Measurements from ENCODE around the gene CDK13.
"Not testable (repeated sequence)": the region's sequence is repeated elsewhere in the genome, so short reads cannot be mapped to it uniquely, and the experiment has no call there.

CDK13 gene

GRCh38 chr7:39949971-39950472 lies at the start of gene CDK13:
Gene CDK13 (plus strand): TSS chr7:39950256. CDS start chr7:39950642, 386 bp downstream.
- DNase-seq, result peak; percentile 52

GRCh38 chr7:39904077-39904486 lies 46.0 kb upstream of the CDK13 start:
- no peak for DNase-seq

- no peak for DNase-seq
Measured at GRCh38 chr7:39908141-39908540, 41.9 kb upstream of the CDK13 start.

GRCh38 chr7:39908973-39909372 lies 41.1 kb upstream of the CDK13 start:
- no peak for DNase-seq

GRCh38 chr7:39909526-39909925 lies 40.5 kb upstream of the CDK13 start:
- DNase-seq, result no peak

GRCh38 chr7:39910108-39910869 lies 39.8 kb upstream of the CDK13 start:
- DNase-seq, result no peak

GRCh38 chr7:39911167-39911566 lies 38.9 kb upstream of the CDK13 start:
- no peak for DNase-seq

- not testable (repeated sequence) for DNase-seq
Measured at GRCh38 chr7:39915847-39916246, 34.2 kb upstream of the CDK13 start.

GRCh38 chr7:39919646-39920045 lies 30.4 kb upstream of the CDK13 start:
- DNase-seq, result no peak

- no peak for DNase-seq
Measured at GRCh38 chr7:39921506-39922175, 28.4 kb upstream of the CDK13 start.

GRCh38 chr7:39922580-39922979 lies 27.5 kb upstream of the CDK13 start:
- no peak for DNase-seq

- no peak for DNase-seq
Measured at GRCh38 chr7:39923091-39923490, 27.0 kb upstream of the CDK13 start.

GRCh38 chr7:39924122-39924521 lies 25.9 kb upstream of the CDK13 start:
- DNase-seq, result no peak

- DNase-seq, result no peak
Measured at GRCh38 chr7:39926111-39926510, 23.9 kb upstream of the CDK13 start.

- no peak for DNase-seq
Measured at GRCh38 chr7:39927018-39927417, 23.0 kb upstream of the CDK13 start.

GRCh38 chr7:39934132-39934531 lies 15.9 kb upstream of the CDK13 start:
- DNase-seq, result no peak

GRCh38 chr7:39936761-39937160 lies 13.3 kb upstream of the CDK13 start:
- no peak for DNase-seq

GRCh38 chr7:39937366-39938153 lies 12.5 kb upstream of the CDK13 start:
- DNase-seq, result no peak

GRCh38 chr7:39942883-39943282 lies 7.2 kb upstream of the CDK13 start:
- no peak for DNase-seq

GRCh38 chr7:39946693-39947092 lies 3.4 kb upstream of the CDK13 start:
- DNase-seq, result no peak

- no peak for DNase-seq
Measured at GRCh38 chr7:39948375-39948955, 1.6 kb upstream of the CDK13 start.

- peak; percentile 96 for DNase-seq
Measured at GRCh38 chr7:39948956-39949928, 814 bp upstream of the CDK13 start.

All from NCI-H1694 (cell line).